ENCODE measurements around the gene TGFB2.

GRCh38 chr1:218468711-218469110 lies 123.6 kb downstream of the TGFB2 start:
- TF ChIP-seq CTCF (IDR thresholded peaks at IDR 0.05; ENCODE audit: low read depth, low read length), result no peak
- no peak for TF ChIP-seq EZH2phosphoT487 (IDR thresholded peaks at IDR 0.05; ENCODE audit: low read depth)
